ENCODE results near the gene SLC4A4. TPM values are rescaled to one million over a fixed set of nuclear protein-coding genes. Genes with fewer than 3 reads are reported as not detected.

SLC4A4 gene
- total RNA-seq, 5 donors from 2014 or later (not counting 1 experiment from before 2014, with no cell fraction given), result 0.76 to 3.2 (median 1.5) TPM

DNA sequence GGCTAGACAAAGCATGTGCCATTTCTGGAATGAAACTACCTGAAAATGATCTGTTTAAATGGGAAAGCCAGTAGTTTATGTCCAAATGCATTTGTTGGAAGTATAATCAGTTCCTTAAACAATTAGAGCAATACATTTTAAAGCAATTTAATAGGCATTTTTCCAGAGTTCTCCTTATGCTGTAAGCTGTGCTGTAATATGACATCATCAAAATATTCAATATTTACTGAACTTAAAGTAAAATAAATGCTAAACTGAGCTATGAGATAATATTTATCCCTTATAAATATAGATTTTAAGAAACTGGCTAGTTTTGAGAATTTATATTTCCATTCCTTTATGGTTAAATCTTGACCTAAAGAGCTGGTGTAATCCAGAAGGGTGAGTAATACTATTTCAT lies 7.9 kb downstream of the SLC4A4 start:
- no peak overlapping the region for H3K4me3 Mint-ChIP-seq
- ATAC-seq (replicated peaks in 1 of 4) (no peak), DNase-seq (no peak)
- H3K9me3 ChIP-seq, result no peaks in the 10 kb centered on the region
- H3K27ac ChIP-seq (ENCODE audit: low read length), result no peak overlapping the region
- ChIA-PET POLR2A (interaction anchor here in 1 of 2 donors (0.6 kb wide), 1 partner anchor 1332 kb away, joined by 3 read pairs; no protein-coding TSS in a partner anchor), CTCF (no interaction called here)
- H3K36me3 ChIP-seq (ENCODE audit: control insufficient read depth in 2 of 2, extremely low read depth in 1 of 2, insufficient read depth in 1 of 2, low read length in 1 of 2), result no peaks in the 10 kb centered on the region
- H3K27me3 ChIP-seq (replicated peaks in 1 of 2; ENCODE audit: control insufficient read depth in 2 of 2, extremely low read depth in 1 of 2, insufficient read depth in 2 of 2, low read length in 1 of 2), result no peaks in the 10 kb centered on the region
- peaks cover 0 to 4% of the 10 kb centered on the region in 2 donors for H3K27me3 Mint-ChIP-seq
- peaks cover 0 to 3% (median 0%) of the 10 kb centered on the region in 3 donors for H3K4me1 Mint-ChIP-seq
- H3K9me3 Mint-ChIP-seq, result no peaks in the 10 kb centered on the region
- H3K36me3 Mint-ChIP-seq, result no peaks in the 10 kb centered on the region
- no peaks in the 10 kb centered on the region for H3K4me1 ChIP-seq (ENCODE audit: control insufficient read depth in 1 of 2, extremely low read depth in 1 of 2, insufficient read depth in 2 of 2, low read length in 2 of 2)
- H3K27ac Mint-ChIP-seq, result no peak overlapping the region
- H3K4me3 ChIP-seq (ENCODE audit: control insufficient read depth in 1 of 2, extremely low read depth in 1 of 2, low read length in 1 of 2), result no peak overlapping the region

DNA sequence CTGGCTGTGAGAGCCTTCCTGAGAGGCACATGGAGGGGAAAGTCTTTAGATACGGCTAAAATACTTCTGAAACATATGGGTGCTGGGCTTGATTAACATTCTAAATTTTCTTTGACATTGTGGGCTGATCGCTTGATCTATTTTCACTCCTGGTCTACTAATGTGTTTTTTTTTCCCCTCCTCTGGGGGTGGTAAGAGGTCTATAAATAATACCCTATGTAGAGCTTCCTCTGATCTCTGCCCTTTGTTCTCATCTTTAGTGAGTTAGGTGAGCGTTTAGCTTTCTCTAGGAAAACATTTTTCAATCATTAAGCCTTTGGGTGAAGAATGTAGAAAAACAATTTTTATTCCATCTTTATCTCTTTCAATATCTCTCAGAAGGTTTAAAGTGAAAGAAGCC lies 9.8 kb downstream of the SLC4A4 start:
- POLR2A ChIA-PET, result no interaction called here
- peaks cover 0 to 4% of the 10 kb centered on the region in 2 donors for H3K27me3 Mint-ChIP-seq
- Histone ChIP-seq H3K27me3 (replicated peaks in 1 of 2; ENCODE audit: control insufficient read depth in 2 of 2, extremely low read depth in 1 of 2, insufficient read depth in 2 of 2, low read length in 1 of 2) (no peaks in the 10 kb centered on the region), H3K27ac (ENCODE audit: low read length) (no peak overlapping the region), H3K9me3 (no peaks in the 10 kb centered on the region), H3K4me3 (ENCODE audit: control insufficient read depth in 1 of 2, extremely low read depth in 1 of 2, low read length in 1 of 2) (no peak overlapping the region), H3K36me3 (ENCODE audit: control insufficient read depth in 2 of 2, extremely low read depth in 1 of 2, insufficient read depth in 1 of 2, low read length in 1 of 2) (no peaks in the 10 kb centered on the region), H3K4me1 (ENCODE audit: control insufficient read depth in 1 of 2, extremely low read depth in 1 of 2, insufficient read depth in 2 of 2, low read length in 2 of 2) (no peaks in the 10 kb centered on the region)
- CTCF ChIA-PET, result no interaction called here
- no peaks in the 10 kb centered on the region for H3K9me3 Mint-ChIP-seq
- H3K4me1 Mint-ChIP-seq, result peaks cover 0 to 3% (median 0%) of the 10 kb centered on the region in 3 donors
- no peak overlapping the region for H3K4me3 Mint-ChIP-seq
- no CpG with 5 or more reads among the region's 3 CpGs for WGBS (ENCODE audit: insufficient coverage)
- ATAC-seq (replicated peaks in 1 of 4) (no peak), DNase-seq (no peak)
- H3K36me3 Mint-ChIP-seq, result no peaks in the 10 kb centered on the region
- H3K27ac Mint-ChIP-seq, result no peak overlapping the region

DNA sequence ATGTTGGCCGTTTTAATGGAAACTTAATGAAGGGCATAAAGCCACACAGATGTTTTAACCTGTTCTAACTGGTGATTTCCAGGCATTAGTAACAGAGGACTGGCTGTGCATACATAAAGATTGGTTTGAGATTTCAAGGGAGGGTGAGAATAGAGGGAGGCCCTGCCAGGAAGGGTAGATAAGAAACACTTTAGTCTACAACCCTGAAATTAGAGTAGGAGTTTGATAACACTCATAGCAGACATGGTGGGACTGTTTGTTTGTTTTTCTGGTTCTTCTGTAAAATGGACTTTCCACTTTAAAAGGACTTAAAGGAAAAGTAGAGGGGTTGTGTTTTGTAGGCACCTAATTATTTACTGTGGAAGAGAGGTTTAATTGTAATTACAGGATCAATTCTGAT lies 16.2 kb downstream of the SLC4A4 start:
- ChIA-PET CTCF (no interaction called here), POLR2A (no interaction called here)
- ATAC-seq (replicated peaks in 1 of 4) (no peak), DNase-seq (no peak)
- no peaks in the 10 kb centered on the region for H3K4me1 ChIP-seq (ENCODE audit: control insufficient read depth in 1 of 2, extremely low read depth in 1 of 2, insufficient read depth in 2 of 2, low read length in 2 of 2)
- no peak overlapping the region for H3K4me3 ChIP-seq (ENCODE audit: control insufficient read depth in 1 of 2, extremely low read depth in 1 of 2, low read length in 1 of 2)
- H3K27ac ChIP-seq (ENCODE audit: low read length), result no peak overlapping the region
- H3K36me3 Mint-ChIP-seq, result no peaks in the 10 kb centered on the region
- no peak overlapping the region for H3K4me3 Mint-ChIP-seq
- no peaks in the 10 kb centered on the region for H3K27me3 Mint-ChIP-seq
- no peaks in the 10 kb centered on the region for H3K9me3 Mint-ChIP-seq
- no peaks in the 10 kb centered on the region for H3K36me3 ChIP-seq (ENCODE audit: control insufficient read depth in 2 of 2, extremely low read depth in 1 of 2, insufficient read depth in 1 of 2, low read length in 1 of 2)
- H3K4me1 Mint-ChIP-seq, result no peaks in the 10 kb centered on the region
- no peak overlapping the region for H3K27ac Mint-ChIP-seq
- no CpG with 5 or more reads among the region's 1 CpG for WGBS (ENCODE audit: insufficient coverage)
- H3K27me3 ChIP-seq (replicated peaks in 1 of 2; ENCODE audit: control insufficient read depth in 2 of 2, extremely low read depth in 1 of 2, insufficient read depth in 2 of 2, low read length in 1 of 2), result no peaks in the 10 kb centered on the region
- H3K9me3 ChIP-seq, result no peaks in the 10 kb centered on the region

DNA sequence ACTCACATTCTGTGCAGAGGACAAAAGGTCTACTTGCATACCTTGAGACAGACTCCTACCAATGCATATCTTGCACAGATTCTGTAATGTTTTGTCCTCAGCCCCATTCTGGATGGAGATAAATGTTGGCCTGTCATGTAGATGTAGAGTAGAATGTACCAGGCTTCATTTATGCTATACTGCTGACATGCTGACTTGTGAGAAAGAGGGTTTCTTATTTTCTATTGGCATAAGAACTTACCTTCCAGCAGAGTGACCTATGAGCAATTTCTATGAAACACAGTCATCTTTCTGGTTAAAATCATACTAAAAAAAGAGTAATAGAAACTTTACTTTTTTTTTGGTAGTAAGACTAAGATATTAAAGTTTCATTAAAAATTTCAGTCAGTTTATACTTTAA lies 17.2 kb downstream of the SLC4A4 start:
- Mint-ChIP-seq H3K9me3 (no peaks in the 10 kb centered on the region), H3K27ac (no peak overlapping the region), H3K4me1 (no peaks in the 10 kb centered on the region), H3K27me3 (no peaks in the 10 kb centered on the region), H3K36me3 (no peaks in the 10 kb centered on the region), H3K4me3 (no peak overlapping the region)
- CTCF ChIA-PET, result no interaction called here
- POLR2A ChIA-PET, result no interaction called here
- no peaks in the 10 kb centered on the region for H3K27me3 ChIP-seq (replicated peaks in 1 of 2; ENCODE audit: control insufficient read depth in 2 of 2, extremely low read depth in 1 of 2, insufficient read depth in 2 of 2, low read length in 1 of 2)
- no peaks in the 10 kb centered on the region for H3K4me1 ChIP-seq (ENCODE audit: control insufficient read depth in 1 of 2, extremely low read depth in 1 of 2, insufficient read depth in 2 of 2, low read length in 2 of 2)
- no peak overlapping the region for H3K4me3 ChIP-seq (ENCODE audit: control insufficient read depth in 1 of 2, extremely low read depth in 1 of 2, low read length in 1 of 2)
- no peaks in the 10 kb centered on the region for H3K36me3 ChIP-seq (ENCODE audit: control insufficient read depth in 2 of 2, extremely low read depth in 1 of 2, insufficient read depth in 1 of 2, low read length in 1 of 2)
- DNase-seq, result no peak
- no peak for ATAC-seq (replicated peaks in 1 of 4)
- no peak overlapping the region for H3K27ac ChIP-seq (ENCODE audit: low read length)
- no peaks in the 10 kb centered on the region for H3K9me3 ChIP-seq

DNA sequence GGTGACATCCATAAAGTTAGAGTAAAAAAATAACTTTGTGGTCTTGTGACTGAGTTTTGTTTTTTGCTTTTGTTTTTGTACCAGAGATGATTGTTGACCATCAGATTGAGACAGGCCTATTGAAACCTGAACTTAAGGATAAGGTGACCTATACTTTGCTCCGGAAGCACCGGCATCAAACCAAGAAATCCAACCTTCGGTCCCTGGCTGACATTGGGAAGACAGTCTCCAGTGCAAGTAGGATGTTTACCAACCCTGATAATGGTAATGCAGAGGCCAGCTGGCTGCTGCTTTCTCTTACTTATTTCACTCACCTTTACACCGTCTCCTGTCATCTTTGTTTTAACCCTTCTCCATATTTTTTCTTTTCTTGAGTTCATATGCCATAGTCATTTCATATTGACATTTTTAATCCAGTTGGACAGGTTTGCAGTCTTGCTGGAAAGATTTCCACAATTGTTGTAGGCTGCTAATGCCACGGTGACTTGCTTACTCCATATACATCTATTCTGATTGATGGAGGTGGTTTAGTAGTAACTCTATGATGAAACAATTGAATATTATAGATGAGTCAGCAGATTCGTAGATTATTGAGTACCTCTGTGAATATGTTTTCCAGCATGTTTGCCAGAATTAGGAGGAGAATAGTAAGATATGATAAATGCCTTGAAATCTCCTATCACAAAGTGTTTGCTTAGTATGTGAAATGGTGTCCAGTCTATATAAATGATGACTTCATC lies 18.3 kb downstream of the SLC4A4 start:
- H3K4me1 ChIP-seq (ENCODE audit: control insufficient read depth in 1 of 2, extremely low read depth in 1 of 2, insufficient read depth in 2 of 2, low read length in 2 of 2), result no peaks in the 10 kb centered on the region
- ATAC-seq (replicated peaks in 1 of 4) (no peak), DNase-seq (no peak)
- 87% methylated on average over 4 of the region's 6 CpGs for WGBS (ENCODE audit: insufficient coverage)
- H3K9me3 Mint-ChIP-seq, result no peaks in the 10 kb centered on the region
- no peaks in the 10 kb centered on the region for H3K36me3 ChIP-seq (ENCODE audit: control insufficient read depth in 2 of 2, extremely low read depth in 1 of 2, insufficient read depth in 1 of 2, low read length in 1 of 2)
- no peak overlapping the region for H3K27ac Mint-ChIP-seq
- no peaks in the 10 kb centered on the region for H3K27me3 ChIP-seq (replicated peaks in 1 of 2; ENCODE audit: control insufficient read depth in 2 of 2, extremely low read depth in 1 of 2, insufficient read depth in 2 of 2, low read length in 1 of 2)
- ChIA-PET CTCF (no interaction called here), POLR2A (no interaction called here)
- H3K27ac ChIP-seq (ENCODE audit: low read length), result no peak overlapping the region
- no peaks in the 10 kb centered on the region for H3K4me1 Mint-ChIP-seq
- no peaks in the 10 kb centered on the region for H3K9me3 ChIP-seq
- no peaks in the 10 kb centered on the region for H3K27me3 Mint-ChIP-seq
- H3K4me3 ChIP-seq (ENCODE audit: control insufficient read depth in 1 of 2, extremely low read depth in 1 of 2, low read length in 1 of 2), result no peak overlapping the region
- no peak overlapping the region for H3K4me3 Mint-ChIP-seq
- no peaks in the 10 kb centered on the region for H3K36me3 Mint-ChIP-seq

DNA sequence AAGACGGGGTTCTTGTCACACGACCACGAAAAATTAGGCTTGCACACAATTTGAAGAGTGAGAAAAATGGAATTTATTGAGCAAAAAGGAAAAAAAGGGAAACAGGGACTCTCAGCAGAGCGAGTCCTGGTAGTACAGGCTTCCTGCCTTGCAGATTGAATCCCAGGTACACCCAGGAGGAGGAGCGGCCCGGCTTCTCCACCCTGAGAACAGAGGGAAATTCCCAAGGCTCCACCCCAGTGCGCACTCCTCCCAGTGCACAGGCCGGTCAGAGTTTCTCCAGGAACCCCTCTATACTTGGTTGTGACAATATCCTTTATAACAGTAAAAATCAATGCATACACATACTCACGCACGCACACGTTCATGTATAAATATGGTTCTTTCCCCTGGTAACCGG lies 22.0 kb downstream of the SLC4A4 start:
- Histone ChIP-seq H3K9me3 (no peaks in the 10 kb centered on the region), H3K4me1 (ENCODE audit: control insufficient read depth in 1 of 2, extremely low read depth in 1 of 2, insufficient read depth in 2 of 2, low read length in 2 of 2) (no peaks in the 10 kb centered on the region), H3K36me3 (ENCODE audit: control insufficient read depth in 2 of 2, extremely low read depth in 1 of 2, insufficient read depth in 1 of 2, low read length in 1 of 2) (no peaks in the 10 kb centered on the region), H3K27ac (ENCODE audit: low read length) (no peak overlapping the region), H3K27me3 (replicated peaks in 1 of 2; ENCODE audit: control insufficient read depth in 2 of 2, extremely low read depth in 1 of 2, insufficient read depth in 2 of 2, low read length in 1 of 2) (no peaks in the 10 kb centered on the region), H3K4me3 (ENCODE audit: control insufficient read depth in 1 of 2, extremely low read depth in 1 of 2, low read length in 1 of 2) (no peak overlapping the region)
- peaks cover 0 to 1% of the 10 kb centered on the region in 2 donors for H3K27me3 Mint-ChIP-seq
- WGBS (ENCODE audit: insufficient coverage), result 92% methylated on average over 2 of the region's 12 CpGs
- no peaks in the 10 kb centered on the region for H3K4me1 Mint-ChIP-seq
- CTCF ChIA-PET, result no interaction called here
- no peak overlapping the region for H3K4me3 Mint-ChIP-seq
- peaks cover 0 to 4% (median 0%) of the 10 kb centered on the region in 3 donors for H3K9me3 Mint-ChIP-seq
- no peaks in the 10 kb centered on the region for H3K36me3 Mint-ChIP-seq
- no peak overlapping the region for H3K27ac Mint-ChIP-seq
- POLR2A ChIA-PET, result no interaction called here
- ATAC-seq (replicated peaks in 1 of 4) (no peak), DNase-seq (no peak)

DNA sequence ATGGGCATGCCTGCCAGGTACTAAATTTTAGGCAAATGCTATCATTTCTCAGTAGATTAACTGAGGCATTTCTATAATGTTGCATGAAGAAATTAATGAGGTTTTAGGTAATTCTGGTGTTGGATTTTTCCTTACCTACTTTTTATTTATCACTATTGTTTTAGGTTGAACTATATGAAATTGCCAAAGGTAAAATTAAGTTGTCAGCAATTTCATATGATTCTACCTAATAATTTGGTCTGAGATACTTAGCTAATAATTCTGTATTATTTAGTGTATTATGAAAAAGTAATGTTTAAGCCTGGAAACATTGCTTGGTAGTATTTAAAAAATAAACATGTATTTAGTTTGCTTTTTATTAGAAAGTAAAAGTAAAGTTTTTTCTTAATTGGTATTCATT lies 22.7 kb downstream of the SLC4A4 start:
- no peaks in the 10 kb centered on the region for H3K4me1 Mint-ChIP-seq
- DNase-seq (no peak), ATAC-seq (replicated peaks in 1 of 4) (no peak)
- Histone ChIP-seq H3K9me3 (no peaks in the 10 kb centered on the region), H3K36me3 (ENCODE audit: control insufficient read depth in 2 of 2, extremely low read depth in 1 of 2, insufficient read depth in 1 of 2, low read length in 1 of 2) (no peaks in the 10 kb centered on the region), H3K27me3 (replicated peaks in 1 of 2; ENCODE audit: control insufficient read depth in 2 of 2, extremely low read depth in 1 of 2, insufficient read depth in 2 of 2, low read length in 1 of 2) (no peaks in the 10 kb centered on the region), H3K27ac (ENCODE audit: low read length) (no peak overlapping the region), H3K4me3 (ENCODE audit: control insufficient read depth in 1 of 2, extremely low read depth in 1 of 2, low read length in 1 of 2) (no peak overlapping the region), H3K4me1 (ENCODE audit: control insufficient read depth in 1 of 2, extremely low read depth in 1 of 2, insufficient read depth in 2 of 2, low read length in 2 of 2) (no peaks in the 10 kb centered on the region)
- CTCF ChIA-PET, result no interaction called here
- no peaks in the 10 kb centered on the region for H3K36me3 Mint-ChIP-seq
- H3K27me3 Mint-ChIP-seq, result peaks cover 0 to 1% of the 10 kb centered on the region in 2 donors
- H3K4me3 Mint-ChIP-seq, result no peak overlapping the region
- POLR2A ChIA-PET, result no interaction called here
- H3K9me3 Mint-ChIP-seq, result peaks cover 0 to 4% (median 0%) of the 10 kb centered on the region in 3 donors
- no peak overlapping the region for H3K27ac Mint-ChIP-seq

All from T-cell (primary cell).